ENCODE data around the gene C12orf57. TPM values are rescaled to one million over a fixed set of nuclear protein-coding genes. Genes with fewer than 3 reads are reported as not detected.
A peak's percentile ranks its signal among the peaks of the same experiment; 100 is the strongest.

C12orf57 gene
- total and polyA plus RNA-seq, 2 of the 13 experiments (the other 11 are each of a cell fraction or from before 2014, with no cell fraction given) = 84.0 to 287 TPM

- TF ChIP-seq ZSCAN9 (CRISPR knock-in tag; IDR thresholded peaks at IDR 0.05; ENCODE audit: borderline replicate concordance) = peak; percentile 87
- TF ChIP-seq CREB3 (CRISPR knock-in tag; IDR thresholded peaks at IDR 0.05) = no peak; the same call in 1 of the 2 replicates
- no peak for TF ChIP-seq RFX5 (IDR thresholded peaks at IDR 0.05; ENCODE audit: low read depth, low read length)
- peak; percentile 65 for TF ChIP-seq ARNTL (CRISPR knock-in tag; IDR thresholded peaks at IDR 0.05)
- peak; percentile 76 for TF ChIP-seq SMYD3 (CRISPR knock-in tag; IDR thresholded peaks at IDR 0.05)
- TF ChIP-seq PPARG (CRISPR knock-in tag; conservative IDR thresholded peaks at IDR 0.05) = peak; percentile 93
- TF ChIP-seq TOE1 (CRISPR knock-in tag; IDR thresholded peaks at IDR 0.05) = peak; percentile 97
- TF ChIP-seq MIER3 (CRISPR knock-in tag; IDR thresholded peaks at IDR 0.05; ENCODE audit: borderline replicate concordance) = peak; percentile 66; the same call in 1 of the 2 replicates
- no peak for TF ChIP-seq BHLHE40 (IDR thresholded peaks at IDR 0.05; ENCODE audit: low read length)
- TF ChIP-seq KDM6A (CRISPR knock-in tag; IDR thresholded peaks at IDR 0.05; ENCODE audit: low read depth) = no peak; the same call in 1 of the 2 replicates
- TF ChIP-seq ZNF570 (CRISPR knock-in tag; IDR thresholded peaks at IDR 0.05; ENCODE audit: borderline replicate concordance) = peak; percentile 86; the same call in 1 of the 2 replicates
- no peak for TF ChIP-seq ZFP90 (CRISPR knock-in tag; IDR thresholded peaks at IDR 0.05; ENCODE audit: borderline replicate concordance)
- TF ChIP-seq ZNF30 (CRISPR knock-in tag; IDR thresholded peaks at IDR 0.05) = peak; percentile 76; the same call in 1 of the 2 replicates
- peak; percentile 33; the same call in 1 of the 2 replicates for TF ChIP-seq HOXD1 (CRISPR knock-in tag; IDR thresholded peaks at IDR 0.05)
- 0 out of 2 replicates have a peak, but pooled peaks have one; percentile 80 for TF ChIP-seq ZNF33A (CRISPR knock-in tag; IDR thresholded peaks at IDR 0.05; ENCODE audit: borderline replicate concordance)
- TF ChIP-seq, protein P1, sequence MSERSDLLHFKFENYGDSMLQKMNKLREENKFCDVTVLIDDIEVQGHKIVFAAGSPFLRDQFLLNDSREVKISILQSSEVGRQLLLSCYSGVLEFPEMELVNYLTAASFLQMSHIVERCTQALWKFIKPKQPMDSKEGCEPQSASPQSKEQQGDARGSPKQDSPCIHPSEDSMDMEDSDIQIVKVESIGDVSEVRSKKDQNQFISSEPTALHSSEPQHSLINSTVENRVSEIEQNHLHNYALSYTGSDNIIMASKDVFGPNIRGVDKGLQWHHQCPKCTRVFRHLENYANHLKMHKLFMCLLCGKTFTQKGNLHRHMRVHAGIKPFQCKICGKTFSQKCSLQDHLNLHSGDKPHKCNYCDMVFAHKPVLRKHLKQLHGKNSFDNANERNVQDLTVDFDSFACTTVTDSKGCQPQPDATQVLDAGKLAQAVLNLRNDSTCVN (CRISPR knock-in tag; IDR thresholded peaks at IDR 0.05; ENCODE audit: borderline replicate concordance) = no peak
- TF ChIP-seq KLF12 (CRISPR knock-in tag; IDR thresholded peaks at IDR 0.05; ENCODE audit: borderline replicate concordance) = peak; percentile 27; the same call in 1 of the 2 replicates
- TF ChIP-seq ZNF383 (CRISPR knock-in tag; IDR thresholded peaks at IDR 0.05; ENCODE audit: borderline replicate concordance) = no peak
- peak; percentile 34; the same call in 1 of the 2 replicates for TF ChIP-seq ZNF891 (CRISPR knock-in tag; IDR thresholded peaks at IDR 0.05)
- TF ChIP-seq E2F1 (CRISPR knock-in tag; IDR thresholded peaks at IDR 0.05) = no peak
- TF ChIP-seq, protein P2, sequence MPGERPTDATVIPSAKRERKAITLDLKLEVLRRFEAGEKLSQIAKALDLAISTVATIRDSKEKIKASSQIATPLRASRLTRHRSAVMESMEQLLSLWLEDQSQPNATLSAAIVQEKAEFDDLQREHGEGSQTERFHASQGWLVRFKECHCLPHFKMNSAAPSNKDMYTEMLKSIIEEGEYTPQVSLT (CRISPR knock-in tag; IDR thresholded peaks at IDR 0.05; ENCODE audit: borderline replicate concordance, low read depth) = peak; percentile 87; the same call in 1 of the 2 replicates
- peak; percentile 22 for TF ChIP-seq IKZF4 (CRISPR knock-in tag; IDR thresholded peaks at IDR 0.05; ENCODE audit: borderline replicate concordance, low read depth, not compliant biosample characterization)
- TF ChIP-seq ZNF567 (CRISPR knock-in tag; IDR thresholded peaks at IDR 0.05; ENCODE audit: borderline replicate concordance) = no peak
- no peak; the same call in 1 of the 2 replicates for TF ChIP-seq BRD4 (CRISPR knock-in tag; IDR thresholded peaks at IDR 0.05)
- TF ChIP-seq RBM39 (IDR thresholded peaks at IDR 0.05; ENCODE audit: low read depth, low read length, poor library complexity, severe bottlenecking) = no peak
- TF ChIP-seq ZBTB1 (CRISPR knock-in tag; IDR thresholded peaks at IDR 0.05; ENCODE audit: borderline replicate concordance) = no peak
- TF ChIP-seq GABPA (IDR thresholded peaks at IDR 0.05; ENCODE audit: low read depth, low read length) = no peak
- peak; percentile 87 for TF ChIP-seq GABPA (CRISPR knock-in tag; IDR thresholded peaks at IDR 0.05; ENCODE audit: low read depth)
These were observed at the start of gene C12orf57, which contains the start of gene RNU7-1 (continued) for GRCh38 chr12:6943722-6944380.
